ENCODE data around the gene SLFN14. TPM values are rescaled to one million over a fixed set of nuclear protein-coding genes. Genes with fewer than 3 reads are reported as not detected.
"Not testable (repeated sequence)": the region's sequence is repeated elsewhere in the genome, so short reads cannot be mapped to it uniquely, and the experiment has no call there.

The SLFN14 gene
- total and polyA plus RNA-seq, 8 donors: 0.21 to 1.1 (median 0.78) TPM

DNA sequence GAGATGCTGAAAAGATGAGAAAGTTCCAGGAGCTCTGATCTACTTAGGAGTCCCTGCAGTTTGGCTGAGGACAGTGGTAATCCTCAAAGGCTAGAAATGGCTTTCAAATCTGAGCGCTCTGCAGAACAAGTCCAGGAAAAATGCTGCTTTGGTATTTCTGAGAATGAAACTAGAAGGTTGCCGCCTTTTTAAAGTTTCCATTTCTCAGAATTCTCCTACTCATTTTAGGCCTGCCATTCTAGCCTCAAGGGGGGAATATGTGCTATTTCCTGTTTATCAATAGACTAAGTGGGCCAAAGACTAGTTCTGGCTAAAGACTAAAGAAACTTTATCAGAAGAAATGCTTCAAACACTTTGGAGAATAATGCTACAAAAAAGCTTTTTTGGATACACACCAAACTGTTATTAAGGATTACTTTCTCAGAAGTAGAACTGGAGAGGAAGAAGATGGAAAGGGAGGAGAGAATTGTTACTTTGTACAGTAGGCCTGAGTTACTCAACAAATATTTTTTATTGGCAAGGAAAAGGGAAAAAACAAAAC, 22.9 kb downstream of the SLFN14 start, which contains the start of gene SLFN12L:
Gene SLFN12L (minus strand): TSS at position 78 of the 541 bp plus-strand sequence. CDS start 15,314 bp downstream, outside the sequence.
- peak within 1 kb of the TSS; percentile 34 to 47 for H3K27ac ChIP-seq

DNA sequence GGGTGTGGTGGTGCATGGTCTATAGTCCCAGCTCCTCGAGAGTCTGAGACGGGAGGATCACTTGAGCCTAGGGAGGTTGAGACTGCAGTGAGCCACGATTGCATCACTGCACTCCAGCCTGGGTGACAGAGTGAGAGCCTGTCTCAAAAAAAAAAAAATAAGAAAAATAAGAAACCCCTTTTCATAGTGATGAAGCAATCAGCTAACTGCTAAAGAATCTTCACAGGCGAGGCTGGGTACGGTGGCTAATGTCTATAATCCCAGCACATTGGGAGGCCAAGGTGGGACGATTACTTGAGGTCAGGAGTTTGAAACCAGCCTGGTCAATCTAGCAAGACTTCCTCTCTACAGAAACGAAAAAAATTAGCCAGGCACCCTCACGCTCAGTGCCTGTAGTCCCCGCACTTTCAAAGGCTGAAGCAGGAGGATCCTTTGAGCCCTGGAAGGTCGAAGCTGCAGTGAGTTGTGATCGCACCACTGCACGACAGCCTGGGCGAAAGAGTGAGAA, 23.9 kb downstream of the SLFN14 start:
- ATAC-seq (no peak), DNase-seq (no peak)
- Histone ChIP-seq H3K9me3 (no peaks in the 10 kb centered on the region), H3K27me3 (no peaks in the 10 kb centered on the region), H3K4me1 (peaks cover 15 to 44% of the 10 kb centered on the region in 2 donors), H3K36me3 (no peaks in the 10 kb centered on the region), H3K27ac (peak overlapping the region; percentile 34 to 47), H3K4me3 (peak overlapping the region in 1 of 2 donors; percentile 26)
- intact Hi-C loops (cut with DNase I): loop anchor here in 1 of 2 donors (10.0 kb wide), 1 partner anchor 372 kb away; no protein-coding TSS in a partner anchor
- TF ChIP-seq CTCF (IDR thresholded peaks at IDR 0.05): no peak

More for the DNA sequence above, 22.9 kb downstream of the SLFN14 start, which contains the start of gene SLFN12L:
- Histone ChIP-seq H3K4me1 (peaks cover 15 to 53% of the 10 kb centered on the region in 2 donors), H3K4me3 (peak within 1 kb of the TSS in 1 of 2 donors; percentile 26), H3K9me3 (no peaks in the 10 kb centered on the region), H3K36me3 (no peaks in the 10 kb centered on the region), H3K27me3 (no peaks in the 10 kb centered on the region)
- ATAC-seq: peak; percentile 8
- TF ChIP-seq CTCF (IDR thresholded peaks at IDR 0.05): no peak
- intact Hi-C loops (cut with DNase I): loop anchor here in 1 of 2 donors (10.0 kb wide), 1 partner anchor 373 kb away; no protein-coding TSS in a partner anchor
- DNase-seq: peak in 2 of 4 donors; percentile 80 to 87

- not testable (repeated sequence) for H3K27ac ChIP-seq, H3K9me3 ChIP-seq, ATAC-seq, H3K36me3 ChIP-seq, DNase-seq, H3K27me3 ChIP-seq
- intact Hi-C loops (cut with DNase I): loop anchor here in 1 of 2 donors (10.0 kb wide), 1 partner anchor 371 kb away; no protein-coding TSS in a partner anchor
- H3K4me1 ChIP-seq: peaks cover 14 to 36% of the 10 kb centered on the region in 2 donors
- peak overlapping the region in 1 of 2 donors; percentile 9 for H3K4me3 ChIP-seq
Measured at GRCh38 chr17:35535406-35535805, 25.2 kb downstream of the SLFN14 start.

GRCh38 chr17:35534576-35535093, 26.0 kb downstream of the SLFN14 start:
- no peak for DNase-seq
- no peak overlapping the region for H3K27ac ChIP-seq
- intact Hi-C loops (cut with DNase I): loop anchor here in 1 of 2 donors (5.0 to 10.0 kb wide), 2 partner anchors 222 to 370 kb away; no protein-coding TSS in a partner anchor
- TF ChIP-seq CTCF (IDR thresholded peaks at IDR 0.05): no peak
- peaks cover 6 to 28% of the 10 kb centered on the region in 2 donors for H3K4me1 ChIP-seq
- no peaks in the 10 kb centered on the region for H3K36me3 ChIP-seq
- peak overlapping the region in 1 of 2 donors; percentile 18 for H3K4me3 ChIP-seq
- H3K27me3 ChIP-seq: no peaks in the 10 kb centered on the region
- ATAC-seq: no peak
- H3K9me3 ChIP-seq: no peaks in the 10 kb centered on the region

DNA sequence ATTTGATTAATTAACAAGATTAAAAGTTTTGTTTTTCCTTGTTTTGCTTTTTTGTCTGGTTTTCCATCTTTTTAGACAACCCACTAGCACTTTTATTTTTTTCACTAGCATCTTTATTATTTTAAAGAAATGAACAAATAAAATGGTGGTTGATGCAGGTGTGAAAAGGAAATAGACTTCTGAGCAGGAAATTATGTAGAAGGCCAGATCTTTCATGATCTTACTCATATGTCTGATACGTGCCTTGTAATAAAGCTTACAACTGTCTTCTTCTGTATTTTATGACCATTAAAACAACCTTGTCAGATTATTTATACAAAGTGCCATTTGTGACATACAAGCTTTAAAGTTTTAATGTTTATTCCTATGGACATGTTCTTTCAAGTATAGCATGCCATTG, 29.5 kb downstream of the SLFN14 start:
- ATAC-seq (no peak), DNase-seq (no peak)
- no peak overlapping the region for H3K27ac ChIP-seq
- H3K36me3 ChIP-seq: no peaks in the 10 kb centered on the region
- TF ChIP-seq CTCF (IDR thresholded peaks at IDR 0.05): no peak
- H3K27me3 ChIP-seq: no peaks in the 10 kb centered on the region
- no peaks in the 10 kb centered on the region for H3K9me3 ChIP-seq
- intact Hi-C loops (cut with DNase I): loop anchor here in 1 of 2 donors (5.0 to 10.0 kb wide), 2 partner anchors 219 to 366 kb away; no protein-coding TSS in a partner anchor
- H3K4me3 ChIP-seq: no peak overlapping the region
- peaks cover 0 to 7% of the 10 kb centered on the region in 2 donors for H3K4me1 ChIP-seq

Data from left lung (tissue), 10 donors.